CD14-positive monocyte (primary cell): ENCODE measurements around the gene BRF1. TPM values are rescaled to one million over a fixed set of nuclear protein-coding genes. Genes with fewer than 3 reads are reported as not detected.

Experiments used
- DNase-seq, 3 donors: peaks; one replicate each; pipeline ENCODE4 v3.0.0-alpha.2; 2011 to 2022
- H2AFZ ChIP-seq: 2 replicates; pipeline ENCODE4 v1.6.0; 2012; ENCODE audit warnings: mild to moderate bottlenecking, low read depth, low read length, inconsistent platforms; ENCODE audit not compliant: insufficient read depth, poor library complexity, severe bottlenecking
- H3K27ac ChIP-seq, 2 donors: 1 replicate in 1 of 2; 2 replicates in 1 of 2; pipeline ENCODE4 v1.5.1; 2012 to 2013; ENCODE audit warnings: low read length in 2 of 2, control low read depth in 1 of 2, inconsistent platforms in 1 of 2, low read depth in 1 of 2, mild to moderate bottlenecking in 1 of 2
- H3K27me3 ChIP-seq, 2 donors: one replicate each; pipeline versions ENCODE4 v1.6.0 to v1.6.1; 2011 to 2013; ENCODE audit warnings: low read length in 2 of 2; ENCODE audit not compliant: control insufficient read depth in 2 of 2, insufficient read depth in 2 of 2
- H3K36me3 ChIP-seq, 2 donors: replicated peaks in 1 of 2; 1 replicate in 1 of 2; 2 replicates in 1 of 2; pipeline versions ENCODE4 v1.5.1 to v1.6.1; 2012 to 2013; ENCODE audit warnings: low read length in 2 of 2, control low read depth in 1 of 2, inconsistent platforms in 1 of 2, mild to moderate bottlenecking in 1 of 2; ENCODE audit not compliant: insufficient read depth in 2 of 2, control insufficient read depth in 1 of 2
- H3K4me1 ChIP-seq, 2 donors: 1 replicate in 1 of 2; 2 replicates in 1 of 2; pipeline versions ENCODE4 v1.5.1 to v1.6.1; 2012 to 2013; ENCODE audit warnings: low read length in 2 of 2, control low read depth in 1 of 2, inconsistent platforms in 1 of 2, mild to moderate bottlenecking in 1 of 2, moderate library complexity in 1 of 2; ENCODE audit not compliant: insufficient read depth in 2 of 2, control insufficient read depth in 1 of 2
- H3K4me2 ChIP-seq: replicated peaks from 2 replicates; pipeline ENCODE3; 2012; ENCODE audit warnings: low read length, moderate library complexity, mild to moderate bottlenecking; ENCODE audit not compliant: poor library complexity, severe bottlenecking; ENCODE audit errors: extremely low read depth
- H3K4me3 ChIP-seq, 3 experiments: fragments of 200-600 bp in 1 of 3; sonication (generic) in 1 of 3; replicated peaks in 1 of 3; 1 replicate in 2 of 3; 2 replicates in 1 of 3; pipeline ENCODE4 v1.5.1; 2011 to 2013; ENCODE audit warnings: low read length in 3 of 3, mild to moderate bottlenecking in 3 of 3, control low read depth in 2 of 3, low read depth in 2 of 3, inconsistent platforms in 1 of 3, moderate library complexity in 1 of 3
- H3K79me2 ChIP-seq: 2 replicates; pipeline ENCODE4 v1.6.0; 2012; ENCODE audit warnings: mild to moderate bottlenecking, control low read depth, inconsistent platforms, low read length, moderate library complexity; ENCODE audit not compliant: insufficient read depth
- H3K9ac ChIP-seq: 2 replicates; pipeline ENCODE4 v1.6.0; 2017; ENCODE audit warnings: low read length, mild to moderate bottlenecking; ENCODE audit not compliant: insufficient read depth, poor library complexity, severe bottlenecking
- H3K9me3 ChIP-seq, 2 donors: replicated peaks in 1 of 2; 1 replicate in 1 of 2; 2 replicates in 1 of 2; pipeline versions ENCODE4 v1.5.1 to v1.6.1; 2012 to 2013; ENCODE audit warnings: low read length in 2 of 2, control low read depth in 1 of 2; ENCODE audit not compliant: control insufficient read depth in 1 of 2, insufficient read depth in 1 of 2
- H4K20me1 ChIP-seq: 2 replicates; pipeline ENCODE4 v1.6.0; 2012; ENCODE audit warnings: mild to moderate bottlenecking, low read length, control low read depth, moderate library complexity; ENCODE audit not compliant: insufficient read depth
- H3K27ac Mint-ChIP-seq, 7 donors: one replicate each; pipeline ENCODE4 v1.8.0; 2020; ENCODE audit warnings: mild to moderate bottlenecking in 7 of 7, mixed read lengths in 7 of 7, moderate library complexity in 6 of 7, inconsistent platforms in 2 of 7
- H3K27me3 Mint-ChIP-seq, 3 donors: one replicate each; pipeline ENCODE4 v1.8.0; 2021 to 2022; ENCODE audit warnings: low read depth in 3 of 3, mild to moderate bottlenecking in 3 of 3, mixed read lengths in 3 of 3, moderate library complexity in 3 of 3, inconsistent platforms in 1 of 3
- H3K36me3 Mint-ChIP-seq, 2 donors: one replicate each; pipeline ENCODE4 v1.8.0; 2020; ENCODE audit warnings: mixed read lengths in 2 of 2, inconsistent platforms in 1 of 2, mild to moderate bottlenecking in 1 of 2
- H3K4me1 Mint-ChIP-seq: one replicate; pipeline ENCODE4 v1.8.0; 2020; ENCODE audit warnings: mild to moderate bottlenecking, mixed read lengths
- H3K4me3 Mint-ChIP-seq, 2 donors: one replicate each; pipeline ENCODE4 v1.8.0; 2020; ENCODE audit warnings: mild to moderate bottlenecking in 2 of 2, mixed read lengths in 2 of 2, moderate library complexity in 1 of 2
- H3K9me3 Mint-ChIP-seq, 7 donors: one replicate each; pipeline ENCODE4 v1.8.0; 2020 to 2022; ENCODE audit warnings: mixed read lengths in 7 of 7, mild to moderate bottlenecking in 6 of 7, moderate library complexity in 6 of 7, inconsistent platforms in 2 of 7
- whole genome bisulfite sequencing: methylation state at CpG from one replicate; pipeline ENCODE4 v1.1.5; 2013; ENCODE audit warnings: missing lambda C conversion rate; ENCODE audit not compliant: insufficient coverage; 5-methylcytosine and 5-hydroxymethylcytosine counted together
- intact Hi-C, 2 donors: fragments of 100-400 bp; cut with micrococcal nuclease; formaldehyde crosslinking; loops; one replicate each; pipeline versions ENCODE4 v1.15.0 to v1.15.1; 2023
- polyA plus RNA-seq, 3 donors: library from polyadenylated mRNA; depleted of rRNA in 1 of 3; unstranded in 2 of 3; stranded (reverse) in 1 of 3; fragments of 300-500 nt in 2 of 3; fragments of >200 nt in 1 of 3; fragmentation: Illumina TruSeq in 2 of 3; gene quantifications; 1 replicate in 2 of 3; 2 replicates in 1 of 3; pipeline ENCODE4 v1.2.3, GENCODE V29; 2012 to 2021
- TF ChIP-seq, protein P1 (sequence below): fragments of 200-600 bp; IDR thresholded peaks from one replicate; pipeline ENCODE4 v1.8.0; 2022; ENCODE audit warnings: antibody characterized with exemption, mild to moderate bottlenecking

Gene BRF1
- polyA plus RNA-seq, 3 donors, result 2.3 to 20.5 (median 2.5) TPM

DNA sequence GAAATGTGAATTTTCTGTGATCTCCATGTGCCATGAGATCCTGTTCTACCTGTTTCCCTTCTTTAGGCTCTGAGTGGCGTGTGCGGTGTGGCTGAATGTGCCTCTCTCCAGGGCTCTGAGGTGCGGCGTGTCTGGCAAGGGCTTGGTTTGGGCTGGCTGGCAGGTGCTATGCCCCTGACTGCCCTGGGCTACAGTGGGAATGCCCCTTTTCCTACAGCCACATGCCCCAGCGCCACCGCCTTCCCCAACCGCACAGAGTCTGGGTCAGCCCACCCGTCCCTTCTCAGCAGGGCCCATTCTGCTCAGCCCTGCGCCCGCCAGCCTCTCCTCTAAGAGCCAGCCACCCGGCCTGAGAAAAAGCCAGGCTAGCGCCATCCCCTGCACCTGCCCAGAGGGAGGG lies 27.7 kb downstream of the BRF1 start:
- no peaks in the 10 kb centered on the region for H3K4me1 ChIP-seq
- no peaks in the 10 kb centered on the region for H3K27me3 ChIP-seq
- Mint-ChIP-seq H3K4me1 (no peaks in the 10 kb centered on the region), H3K36me3 (peaks cover 20 to 28% of the 10 kb centered on the region in 2 donors), H3K9me3 (no peaks in the 10 kb centered on the region), H3K27ac (peak overlapping the region in 4 of 7 donors; percentile 14 to 73 (median 31)), H3K4me3 (no peak overlapping the region), H3K27me3 (no peaks in the 10 kb centered on the region)
- no peak overlapping the region for H3K27ac ChIP-seq
- H4K20me1 ChIP-seq, result peaks cover 37% of the 10 kb centered on the region
- no peak overlapping the region for H3K9ac ChIP-seq
- intact Hi-C loops, result no loop called here
- 94% methylated on average over 12 of the region's 12 CpGs for WGBS
- DNase-seq, result no peak
- no peak overlapping the region for H2AFZ ChIP-seq
- peaks cover 18 to 24% of the 10 kb centered on the region in 2 donors for H3K36me3 ChIP-seq
- TF ChIP-seq, protein P1, sequence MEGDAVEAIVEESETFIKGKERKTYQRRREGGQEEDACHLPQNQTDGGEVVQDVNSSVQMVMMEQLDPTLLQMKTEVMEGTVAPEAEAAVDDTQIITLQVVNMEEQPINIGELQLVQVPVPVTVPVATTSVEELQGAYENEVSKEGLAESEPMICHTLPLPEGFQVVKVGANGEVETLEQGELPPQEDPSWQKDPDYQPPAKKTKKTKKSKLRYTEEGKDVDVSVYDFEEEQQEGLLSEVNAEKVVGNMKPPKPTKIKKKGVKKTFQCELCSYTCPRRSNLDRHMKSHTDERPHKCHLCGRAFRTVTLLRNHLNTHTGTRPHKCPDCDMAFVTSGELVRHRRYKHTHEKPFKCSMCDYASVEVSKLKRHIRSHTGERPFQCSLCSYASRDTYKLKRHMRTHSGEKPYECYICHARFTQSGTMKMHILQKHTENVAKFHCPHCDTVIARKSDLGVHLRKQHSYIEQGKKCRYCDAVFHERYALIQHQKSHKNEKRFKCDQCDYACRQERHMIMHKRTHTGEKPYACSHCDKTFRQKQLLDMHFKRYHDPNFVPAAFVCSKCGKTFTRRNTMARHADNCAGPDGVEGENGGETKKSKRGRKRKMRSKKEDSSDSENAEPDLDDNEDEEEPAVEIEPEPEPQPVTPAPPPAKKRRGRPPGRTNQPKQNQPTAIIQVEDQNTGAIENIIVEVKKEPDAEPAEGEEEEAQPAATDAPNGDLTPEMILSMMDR, result no peak
- H3K79me2 ChIP-seq, result peaks cover 10% of the 10 kb centered on the region
- H3K4me2 ChIP-seq, result no peak overlapping the region
- no peak overlapping the region for H3K4me3 ChIP-seq
- H3K9me3 ChIP-seq, result no peaks in the 10 kb centered on the region

DNA sequence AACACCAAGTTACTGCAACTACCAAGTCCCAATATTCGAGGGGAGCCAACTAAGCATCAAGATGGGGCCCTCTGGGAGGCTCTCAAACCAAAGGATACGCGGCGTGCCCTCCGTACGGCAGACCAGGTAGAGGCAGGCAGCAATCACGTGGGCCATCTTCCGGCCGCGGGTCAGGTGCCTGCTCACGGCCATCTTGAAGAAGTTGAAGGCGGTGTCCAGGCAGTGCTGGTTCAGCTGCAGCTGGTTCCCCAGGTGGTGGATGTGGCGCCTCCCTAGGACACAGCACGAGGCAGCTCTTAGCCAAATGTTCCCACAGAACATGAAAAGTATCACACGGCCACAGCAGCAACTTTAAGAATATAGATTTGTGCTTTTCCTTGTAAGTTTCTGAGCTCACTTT lies 28.2 kb downstream of the BRF1 start:
- Histone ChIP-seq H3K36me3 (peaks cover 22 to 29% of the 10 kb centered on the region in 2 donors), H3K27ac (no peak overlapping the region), H3K79me2 (peaks cover 8% of the 10 kb centered on the region), H3K4me3 (no peak overlapping the region), H3K9me3 (no peaks in the 10 kb centered on the region), H3K4me2 (no peak overlapping the region), H2AFZ (no peak overlapping the region), H4K20me1 (peaks cover 38% of the 10 kb centered on the region), H3K9ac (no peak overlapping the region), H3K27me3 (no peaks in the 10 kb centered on the region), H3K4me1 (no peaks in the 10 kb centered on the region)
- no peaks in the 10 kb centered on the region for H3K9me3 Mint-ChIP-seq
- no peak overlapping the region for H3K27ac Mint-ChIP-seq
- H3K36me3 Mint-ChIP-seq, result peaks cover 20 to 30% of the 10 kb centered on the region in 2 donors
- H3K27me3 Mint-ChIP-seq, result no peaks in the 10 kb centered on the region
- TF ChIP-seq, protein P1, result no peak
- 97% methylated on average over 12 of the region's 15 CpGs for WGBS
- no peak for DNase-seq
- intact Hi-C loops, result no loop called here
- H3K4me1 Mint-ChIP-seq, result no peaks in the 10 kb centered on the region
- no peak overlapping the region for H3K4me3 Mint-ChIP-seq
